Panc1 (cell line): ENCODE data around the gene IGF1R. TPM values are rescaled to one million over a fixed set of nuclear protein-coding genes. Genes with fewer than 3 reads are reported as not detected.
A peak's percentile ranks its signal among the peaks of the same experiment; 100 is the strongest.

Source experiments
- ATAC-seq: fragments of 200-7000 bp; cut with Tn5 transposase; 2 replicates; pipeline ENCODE4 v1.9.1; 2020; ENCODE audit warnings: mild to moderate bottlenecking, moderate library complexity
- BruUV-seq: library from RNA; stranded (reverse); fragments of 400-500 nt; replicated peaks from 2 replicates; lab custom pipeline; 2021; lab: Mats Ljungman, UMichigan
- CTCF ChIA-PET: fragments of 300-600 bp; sonication (Branson Sonifier 250); formaldehyde crosslinking; loops from one replicate; lab custom pipeline; 2022; ENCODE audit warnings: antibody characterized with exemption; lab: Charles Lee
- POLR2A ChIA-PET: fragments of 300-600 bp; sonication (Branson Sonifier 250); formaldehyde crosslinking; loops from one replicate; lab custom pipeline; 2022; ENCODE audit warnings: antibody characterized with exemption; lab: Charles Lee
- DNase-seq: peaks from one replicate; pipeline ENCODE4 v3.0.0-alpha.2; 2010; ENCODE audit warnings: low read depth, low spot score
- H3K27ac ChIP-seq: 2 replicates; pipeline ENCODE4 v1.5.1; 2011; ENCODE audit warnings: mild to moderate bottlenecking, low read length, inconsistent platforms
- H3K27me3 ChIP-seq: fragments of 200-500 bp; sonication (Bioruptor generic); 2 replicates; pipeline ENCODE4 v1.6.0; 2014; ENCODE audit warnings: low read length, inconsistent platforms; ENCODE audit not compliant: control insufficient read depth, insufficient read depth
- H3K36me3 ChIP-seq: fragments of 200-500 bp; sonication (Bioruptor generic); 2 replicates; pipeline ENCODE4 v1.5.1; 2014; ENCODE audit warnings: inconsistent platforms, mild to moderate bottlenecking, low read length, moderate library complexity; ENCODE audit not compliant: control insufficient read depth, insufficient read depth
- H3K4me1 ChIP-seq: 2 replicates; pipeline ENCODE4 v1.5.1; 2011; ENCODE audit warnings: inconsistent platforms, mild to moderate bottlenecking, low read length, moderate library complexity; ENCODE audit not compliant: control insufficient read depth, insufficient read depth
- H3K4me3 ChIP-seq, 2 experiments: 2 replicates each; pipeline ENCODE4 v1.5.1; 2011 to 2012; ENCODE audit warnings: low read depth in 2 of 2, low read length in 2 of 2, mild to moderate bottlenecking in 2 of 2, inconsistent platforms in 1 of 2, moderate library complexity in 1 of 2
- H3K9me3 ChIP-seq: fragments of 200-500 bp; sonication (Bioruptor generic); 2 replicates; pipeline ENCODE4 v1.5.1; 2014; ENCODE audit warnings: low read depth, mild to moderate bottlenecking, inconsistent platforms, low read length, moderate library complexity; ENCODE audit not compliant: control insufficient read depth, insufficient read depth
- CTCF ChIP-seq: fragments of 450-650 bp; IDR thresholded peaks from 2 replicates; pipeline ENCODE4 v1.5.1; 2017; ENCODE audit warnings: mild to moderate bottlenecking
- POLR2AphosphoS5 ChIP-seq: IDR thresholded peaks from 2 replicates; pipeline ENCODE4 v1.6.1; 2012; ENCODE audit warnings: mild to moderate bottlenecking, low read depth, low read length, moderate library complexity
- REST ChIP-seq, 2 experiments: IDR thresholded peaks; 2 replicates each; pipeline ENCODE4 v1.6.1; 2011 to 2012; ENCODE audit warnings: low read depth in 2 of 2, control low read depth in 1 of 2, low read length in 1 of 2, mild to moderate bottlenecking in 1 of 2, moderate library complexity in 1 of 2; ENCODE audit not compliant: insufficient read depth in 1 of 2
- SIN3A ChIP-seq: IDR thresholded peaks from 2 replicates; pipeline ENCODE4 v1.6.1; 2012; ENCODE audit warnings: low read depth, mild to moderate bottlenecking, low read length, moderate library complexity, borderline replicate concordance; ENCODE audit not compliant: insufficient read depth
- TCF7L2 ChIP-seq: IDR thresholded peaks from 2 replicates; pipeline ENCODE4 v1.6.1; 2011; ENCODE audit warnings: mild to moderate bottlenecking, low read depth, low read length, inconsistent platforms
- in situ Hi-C: cut with HindIII; loops from 2 replicates; pipeline ENCODE4 v1.10.0; 2016; ENCODE audit warnings: low sequenced_read_pairs, low pct_unique_long_range_greater_than_20kb
- intact Hi-C: fragments of 100-400 bp; cut with micrococcal nuclease; formaldehyde crosslinking; loops from one replicate; pipeline ENCODE4 v1.10.0; 2022; ENCODE audit not compliant: unreplicated experiment
- total RNA-seq: library from RNA; stranded (reverse); gene quantifications from one replicate; pipeline ENCODE4 v1.2.1, GENCODE V29; 2021; ENCODE audit not compliant: unreplicated experiment

Gene IGF1R
- total RNA-seq, 1 experiment from 2014 or later, result 77.1 TPM

GRCh38 chr15:98643115-98643514 lies 5.2 kb upstream of the IGF1R start:
- Histone ChIP-seq H3K9me3 (no peaks in the 10 kb centered on the region), H3K27me3 (0 out of 2 replicates have a peak, but pooled peaks cover 2% of the 10 kb centered on the region), H3K4me1 (peaks cover 10% of the 10 kb centered on the region; the same call in 1 of the 2 replicates), H3K27ac (0 out of 2 replicates have a peak overlapping the region, but pooled peaks have one; percentile 4), H3K36me3 (no peaks in the 10 kb centered on the region; the same call in 1 of the 2 replicates), H3K4me3 (no peak overlapping the region)
- DNase-seq (no peak), ATAC-seq (no peak)
- POLR2A ChIA-PET, result no interaction called here
- TF ChIP-seq POLR2AphosphoS5 (no peak), REST (IDR thresholded peaks at IDR 0.05; ENCODE audit: insufficient read depth in 1 of 2, low read depth in 2 of 2, low read length in 1 of 2) (no peak), TCF7L2 (no peak), CTCF (no peak), SIN3A (no peak)
- CTCF ChIA-PET, result no interaction called here
- BruUV-seq, result no TSS peak
- in situ Hi-C loops (no loop called here), intact Hi-C loops (loop anchor here (5.0 kb wide), 1 partner anchor 61 kb away; no protein-coding TSS in a partner anchor)

- intact Hi-C loops, result no loop called here
- no TSS peak for BruUV-seq
- peak overlapping the region; percentile 94 for H3K27ac ChIP-seq
These were observed 1.8 kb upstream of the IGF1R start for GRCh38 chr15:98646546-98647025.

More at GRCh38 chr15:98646546-98647025, 1.8 kb upstream of the IGF1R start:
- Histone ChIP-seq H3K4me1 (peaks cover 13% of the 10 kb centered on the region), H3K36me3 (no peaks in the 10 kb centered on the region; the same call in 1 of the 2 replicates), H3K4me3 (peak overlapping the region; percentile 71 to 87), H3K27me3 (0 out of 2 replicates have a peak, but pooled peaks cover 2% of the 10 kb centered on the region), H3K9me3 (no peaks in the 10 kb centered on the region)
- ATAC-seq, result no peak
- CTCF ChIA-PET, result interaction anchor here (0.6 to 1.1 kb wide), 7 partner anchors 59 to 420 kb away, joined by 3 to 8 read pairs (median 4); no protein-coding TSS in a partner anchor
- in situ Hi-C loops, result no loop called here
- peak; percentile 69; the same call in 1 of the 2 replicates for TF ChIP-seq TCF7L2
- TF ChIP-seq POLR2AphosphoS5, result no peak
- no peak for DNase-seq
- POLR2A ChIA-PET, result no interaction called here
